GM19240 (cell line): ENCODE results near the gene TGFB1.
A peak's percentile ranks its signal among the peaks of the same experiment; 100 is the strongest.
"Not testable (repeated sequence)": the region's sequence is repeated elsewhere in the genome, so short reads cannot be mapped to it uniquely, and the experiment has no call there.

ENCODE experiments used
- DNase-seq: peaks from one replicate; pipeline ENCODE4 v3.0.0; 2011; ENCODE audit warnings: low spot score; ENCODE audit not compliant: insufficient read length

Gene TGFB1

GRCh38 chr19:41302624-41303351 is 50.9 kb downstream of the TGFB1 start:
- no peak for DNase-seq

GRCh38 chr19:41300555-41300954 is 53.2 kb downstream of the TGFB1 start:
- no peak for DNase-seq

GRCh38 chr19:41299755-41300089 is 54.0 kb downstream of the TGFB1 start:
- DNase-seq: no peak

DNA sequence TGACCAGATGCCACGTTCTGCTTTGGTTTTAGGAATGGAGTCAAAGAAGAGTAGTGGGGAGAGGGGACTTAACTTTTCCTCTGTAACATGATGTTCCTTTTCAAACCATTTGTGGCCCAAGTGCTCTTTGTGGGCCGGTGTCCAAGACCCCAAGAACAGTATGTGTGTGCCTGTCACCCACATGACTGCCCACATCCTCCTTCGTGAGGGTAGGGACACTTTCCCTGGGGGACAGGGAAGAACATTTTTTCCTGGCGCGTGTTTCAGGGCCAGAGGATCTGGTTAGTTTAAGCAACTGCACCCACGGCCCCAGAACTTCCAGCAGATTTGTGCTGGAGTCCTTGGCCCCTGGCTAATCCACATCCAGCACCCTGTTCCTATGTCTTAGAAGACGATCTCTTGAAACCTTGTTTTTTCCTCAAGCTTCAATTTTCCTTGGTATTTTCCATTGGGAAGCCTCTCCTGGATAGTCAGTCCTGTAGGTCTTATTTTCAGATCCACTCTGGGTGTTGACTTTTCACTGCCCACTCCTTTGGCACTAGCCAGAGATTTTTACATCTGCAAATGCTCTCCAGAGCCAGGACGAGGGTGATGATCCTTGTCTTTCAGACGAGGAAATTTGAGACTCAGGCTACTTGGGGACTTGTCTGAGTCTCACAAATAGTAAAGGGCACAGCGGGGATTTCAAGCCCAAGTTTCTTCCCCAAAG is 54.5 kb downstream of the TGFB1 start:
- DNase-seq: no peak

DNA sequence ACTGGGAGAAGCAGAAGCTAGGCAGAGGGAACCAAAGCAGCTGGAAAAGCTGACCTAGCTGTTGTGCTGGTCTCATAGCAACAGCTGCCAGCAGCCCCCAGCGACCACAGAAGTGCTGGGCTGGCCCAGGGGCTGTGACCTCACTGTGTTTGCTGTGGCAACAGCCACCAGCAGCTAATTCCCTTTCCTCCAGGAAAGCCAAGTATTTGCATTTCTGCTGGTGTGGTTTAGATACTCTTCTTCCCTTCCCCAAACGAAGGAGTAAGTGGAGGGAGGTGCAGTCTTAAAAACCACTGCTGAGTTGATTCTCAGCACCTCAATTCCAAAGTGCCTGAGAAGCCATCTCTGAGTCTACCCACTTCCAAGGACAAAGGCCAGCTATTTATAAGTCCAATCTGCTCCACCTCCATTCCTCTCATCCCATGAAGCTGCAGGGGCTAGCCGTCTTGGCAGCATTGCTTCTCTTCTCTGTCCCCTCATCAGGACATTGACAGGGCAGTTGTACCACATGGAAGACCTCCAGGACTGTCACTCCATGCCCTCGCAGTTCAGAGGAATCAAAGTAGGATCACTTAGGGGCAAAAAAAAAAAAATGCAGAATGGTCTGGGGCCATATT is 55.3 kb downstream of the TGFB1 start:
- DNase-seq: no peak

DNA sequence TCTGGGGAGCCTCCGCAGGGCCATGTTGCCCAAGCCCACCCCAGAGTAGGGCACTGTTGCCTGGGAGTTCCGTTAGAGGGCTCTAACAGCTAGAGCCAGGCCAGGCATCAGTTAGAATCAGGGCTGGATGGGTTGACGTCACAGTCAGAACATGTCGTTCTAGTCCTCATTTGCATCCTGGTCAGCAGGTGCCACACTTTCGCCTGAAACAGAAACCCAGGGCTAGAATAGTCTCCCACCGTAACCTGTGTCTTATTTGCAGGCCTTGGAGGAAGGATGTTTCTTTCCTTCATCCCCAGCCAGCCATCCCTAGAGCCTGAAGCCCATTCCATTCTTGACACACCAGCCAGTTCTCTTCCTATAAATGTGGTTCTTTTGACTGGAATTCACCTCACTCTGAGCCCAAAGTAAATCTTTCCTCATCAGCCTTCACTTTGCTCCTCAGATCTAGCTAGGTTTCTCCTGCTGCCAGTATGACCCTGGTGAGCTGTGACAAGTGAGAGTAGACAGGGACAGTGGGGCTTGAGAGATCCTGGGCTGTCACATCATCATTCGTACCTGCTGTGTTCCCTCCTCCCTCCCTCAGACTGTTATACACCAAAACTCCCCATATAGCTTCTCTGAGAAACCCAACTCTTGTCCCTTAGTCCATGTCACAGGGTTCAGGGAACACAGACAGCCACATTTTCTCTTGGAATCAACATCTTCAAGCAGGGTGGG is 55.9 kb downstream of the TGFB1 start:
- DNase-seq: peak; percentile 94

GRCh38 chr19:41296433-41296871 is 57.3 kb downstream of the TGFB1 start:
- no peak for DNase-seq

DNA sequence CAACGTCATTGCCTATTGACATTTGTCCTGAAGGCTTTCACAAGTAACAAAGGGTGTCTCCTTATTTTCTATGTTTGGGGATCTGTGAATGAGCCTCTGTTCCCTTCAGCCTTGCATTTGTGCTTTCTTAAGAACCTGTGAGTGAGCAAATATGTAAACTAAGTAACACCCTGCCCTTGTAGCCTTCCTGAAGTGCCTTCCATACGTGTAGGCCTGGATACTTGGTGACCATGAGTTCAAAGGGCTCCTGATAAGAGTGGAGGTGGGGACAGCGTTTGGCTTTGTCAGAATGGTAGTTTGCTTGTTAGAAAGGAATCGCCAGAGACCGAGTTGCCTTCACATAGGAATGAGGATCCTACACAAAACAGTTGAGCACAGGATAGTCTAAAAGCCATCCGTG is 58.2 kb downstream of the TGFB1 start:
- DNase-seq: no peak

DNA sequence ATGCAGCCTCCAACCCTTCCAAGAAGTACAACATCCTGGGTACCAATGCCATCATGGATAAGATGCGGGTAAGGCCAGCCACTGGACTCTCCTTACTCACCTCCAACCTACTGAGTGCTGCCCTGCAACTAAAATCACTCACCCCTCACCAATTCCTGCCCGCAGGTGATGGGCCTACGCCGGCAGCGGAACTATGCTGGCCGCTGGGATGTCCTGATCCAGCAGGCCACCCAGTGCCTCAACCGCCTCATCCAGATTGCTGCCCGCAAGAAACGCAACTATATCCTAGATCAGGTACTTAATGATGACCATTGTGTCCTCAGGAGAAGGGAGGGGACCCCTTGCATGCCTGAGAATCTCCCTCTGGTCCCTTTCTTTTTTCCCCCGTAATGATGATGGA is 59.3 kb downstream of the TGFB1 start:
- no peak for DNase-seq

GRCh38 chr19:41289814-41290213 is 63.9 kb downstream of the TGFB1 start:
- not testable (repeated sequence) for DNase-seq

DNA sequence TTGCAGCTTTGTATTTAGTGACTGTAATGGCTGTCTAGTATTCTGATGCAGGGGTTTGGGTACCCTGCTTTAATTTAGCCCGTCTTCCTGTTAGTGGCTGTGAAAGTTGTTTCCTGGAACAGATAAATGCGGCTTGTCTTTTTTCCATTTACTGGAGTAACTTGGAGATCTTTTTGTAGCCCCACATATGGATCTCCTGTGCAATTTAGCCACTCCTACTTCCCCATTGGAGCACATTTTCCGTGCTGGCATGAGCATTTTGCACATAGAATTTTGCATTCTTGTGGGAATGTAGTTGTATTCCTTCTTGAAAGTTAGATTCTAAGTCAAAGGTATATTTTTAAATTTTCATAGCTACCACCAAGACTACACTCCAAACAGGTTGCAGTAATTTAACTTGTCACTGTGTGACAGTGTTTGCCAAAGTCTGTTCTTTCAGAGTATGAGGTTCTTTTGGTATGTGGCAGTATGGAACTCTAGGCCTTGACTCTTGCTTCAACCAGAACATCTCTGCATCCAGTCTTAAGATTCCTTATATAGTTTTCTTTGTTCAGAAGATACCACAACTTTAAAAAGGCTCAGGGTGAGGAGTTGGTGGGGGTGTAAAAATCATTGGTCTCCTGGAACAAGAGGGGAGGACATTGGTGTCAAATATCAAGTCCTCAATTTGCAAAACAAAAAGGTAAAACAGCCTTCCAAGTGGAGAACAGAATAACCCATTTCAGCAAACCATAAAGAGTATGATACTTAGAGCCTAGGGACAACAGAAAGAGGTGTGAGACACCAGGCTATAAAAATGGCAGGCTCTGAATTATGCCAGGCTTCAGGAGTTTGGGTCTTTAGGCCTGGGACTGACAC is 64.8 kb downstream of the TGFB1 start:
- DNase-seq: no peak
